Lower leg skin (tissue), 3 donors: ENCODE data around the gene PLEKHG4.

Experiments
- POLR2A ChIP-seq, 2 donors: fragments of 450-650 bp; IDR thresholded peaks; one replicate each; pipeline ENCODE4 v1.6.1; 2016 to 2017; ENCODE audit warnings: antibody characterized with exemption in 2 of 2, mild to moderate bottlenecking in 1 of 2, moderate library complexity in 1 of 2
- TF ChIP-seq, protein P1 (sequence below), 3 donors: fragments of 450-650 bp; IDR thresholded peaks; one replicate each; pipeline ENCODE4 v1.5.1; 2016; ENCODE audit warnings: antibody characterized with exemption in 3 of 3, mild to moderate bottlenecking in 3 of 3, moderate library complexity in 2 of 3

DNA sequence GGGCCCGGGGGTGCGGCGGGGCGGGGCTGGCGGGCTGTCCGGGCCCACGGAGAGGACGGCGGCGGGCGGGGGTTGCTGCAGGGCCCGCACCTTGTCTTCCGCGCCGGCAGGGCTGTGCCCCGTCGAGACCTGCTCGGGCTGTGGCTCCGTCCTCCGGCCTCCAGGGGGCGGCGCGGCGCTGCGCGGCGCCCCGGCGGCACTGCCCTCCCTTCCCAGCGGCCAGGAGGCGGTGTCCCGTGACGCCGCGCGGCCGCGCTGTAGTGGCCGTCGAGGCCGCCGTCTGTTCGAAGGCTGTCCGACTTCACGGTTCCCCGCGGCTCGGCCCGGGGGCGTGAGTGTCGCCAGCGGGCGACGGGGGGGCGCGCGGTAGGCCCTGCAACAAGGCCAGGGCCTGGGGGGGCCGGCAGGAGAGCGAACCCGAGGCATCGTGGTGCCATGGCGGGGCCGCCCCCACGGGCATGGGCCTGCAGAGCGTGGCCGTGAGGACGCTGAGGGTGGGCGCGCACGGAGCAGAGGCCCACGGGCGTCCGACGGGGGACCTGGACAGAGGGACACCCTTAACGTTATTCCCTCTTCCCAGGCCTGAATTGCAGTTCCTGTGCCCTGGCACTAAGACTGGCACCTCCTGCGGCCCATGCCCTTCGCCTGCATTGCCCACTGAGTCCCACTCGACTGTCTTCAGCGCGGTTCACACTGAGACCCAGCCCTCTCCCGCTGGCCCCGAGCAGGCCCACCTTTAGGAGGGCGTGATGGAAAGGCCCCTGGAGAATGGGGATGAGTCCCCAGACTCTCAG, at the start of gene PLEKHG4:
- TF ChIP-seq, protein P1, sequence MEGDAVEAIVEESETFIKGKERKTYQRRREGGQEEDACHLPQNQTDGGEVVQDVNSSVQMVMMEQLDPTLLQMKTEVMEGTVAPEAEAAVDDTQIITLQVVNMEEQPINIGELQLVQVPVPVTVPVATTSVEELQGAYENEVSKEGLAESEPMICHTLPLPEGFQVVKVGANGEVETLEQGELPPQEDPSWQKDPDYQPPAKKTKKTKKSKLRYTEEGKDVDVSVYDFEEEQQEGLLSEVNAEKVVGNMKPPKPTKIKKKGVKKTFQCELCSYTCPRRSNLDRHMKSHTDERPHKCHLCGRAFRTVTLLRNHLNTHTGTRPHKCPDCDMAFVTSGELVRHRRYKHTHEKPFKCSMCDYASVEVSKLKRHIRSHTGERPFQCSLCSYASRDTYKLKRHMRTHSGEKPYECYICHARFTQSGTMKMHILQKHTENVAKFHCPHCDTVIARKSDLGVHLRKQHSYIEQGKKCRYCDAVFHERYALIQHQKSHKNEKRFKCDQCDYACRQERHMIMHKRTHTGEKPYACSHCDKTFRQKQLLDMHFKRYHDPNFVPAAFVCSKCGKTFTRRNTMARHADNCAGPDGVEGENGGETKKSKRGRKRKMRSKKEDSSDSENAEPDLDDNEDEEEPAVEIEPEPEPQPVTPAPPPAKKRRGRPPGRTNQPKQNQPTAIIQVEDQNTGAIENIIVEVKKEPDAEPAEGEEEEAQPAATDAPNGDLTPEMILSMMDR (IDR thresholded peaks at IDR 0.05) = no peak
- TF ChIP-seq POLR2A (IDR thresholded peaks at IDR 0.05) = no peak
